ENCODE data around the gene FGF12.

The FGF12 gene

GRCh38 chr3:192352142-192352541, 375.2 kb downstream of the FGF12 start:
- no peak for DNase-seq (ENCODE audit: low read depth in 1 of 2, low spot score in 1 of 2)

- DNase-seq (ENCODE audit: low read depth in 1 of 2, low spot score in 1 of 2) = no peak
These were observed 375.9 kb downstream of the FGF12 start for GRCh38 chr3:192351441-192351840.

GRCh38 chr3:192340031-192340430, 387.3 kb downstream of the FGF12 start:
- no peak for DNase-seq (ENCODE audit: low read depth in 1 of 2, low spot score in 1 of 2)

- no peak for DNase-seq (ENCODE audit: low read depth in 1 of 2, low spot score in 1 of 2)
These were observed 388.1 kb downstream of the FGF12 start for GRCh38 chr3:192339214-192339613.

GRCh38 chr3:192336286-192336685, 391.1 kb downstream of the FGF12 start:
- DNase-seq (ENCODE audit: low read depth in 1 of 2, low spot score in 1 of 2) = no peak

- DNase-seq (ENCODE audit: low read depth in 1 of 2, low spot score in 1 of 2) = no peak
These were observed 394.7 kb downstream of the FGF12 start for GRCh38 chr3:192332386-192333291.

- no peak for DNase-seq (ENCODE audit: low read depth in 1 of 2, low spot score in 1 of 2)
These were observed 395.5 kb downstream of the FGF12 start for GRCh38 chr3:192331749-192332385.

- DNase-seq (ENCODE audit: low read depth in 1 of 2, low spot score in 1 of 2) = no peak
These were observed 400.7 kb downstream of the FGF12 start for GRCh38 chr3:192326656-192327055.

GRCh38 chr3:192317564-192317963, 409.8 kb downstream of the FGF12 start:
- no peak for DNase-seq (ENCODE audit: low read depth in 1 of 2, low spot score in 1 of 2)

GRCh38 chr3:192313605-192314004, 413.7 kb downstream of the FGF12 start:
- no peak for DNase-seq (ENCODE audit: low read depth in 1 of 2, low spot score in 1 of 2)

- DNase-seq (ENCODE audit: low read depth in 1 of 2, low spot score in 1 of 2) = no peak
These were observed 419.7 kb downstream of the FGF12 start for GRCh38 chr3:192307631-192308030.

GRCh38 chr3:192303235-192303634, 424.1 kb downstream of the FGF12 start:
- DNase-seq (ENCODE audit: low read depth in 1 of 2, low spot score in 1 of 2) = no peak

GRCh38 chr3:192302721-192303120, 424.6 kb downstream of the FGF12 start:
- no peak for DNase-seq (ENCODE audit: low read depth in 1 of 2, low spot score in 1 of 2)

- no peak for DNase-seq (ENCODE audit: low read depth in 1 of 2, low spot score in 1 of 2)
These were observed 427.4 kb downstream of the FGF12 start for GRCh38 chr3:192299921-192300320.

- DNase-seq (ENCODE audit: low read depth in 1 of 2, low spot score in 1 of 2) = no peak
These were observed 430.5 kb downstream of the FGF12 start for GRCh38 chr3:192296845-192297244.

GRCh38 chr3:192284443-192285072, 442.8 kb downstream of the FGF12 start:
- no peak for DNase-seq (ENCODE audit: low read depth in 1 of 2, low spot score in 1 of 2)

- no peak for DNase-seq (ENCODE audit: low read depth in 1 of 2, low spot score in 1 of 2)
These were observed 446.0 kb downstream of the FGF12 start for GRCh38 chr3:192281207-192281880.

- DNase-seq (ENCODE audit: low read depth in 1 of 2, low spot score in 1 of 2) = no peak
These were observed 447.7 kb downstream of the FGF12 start for GRCh38 chr3:192279664-192280063.

GRCh38 chr3:192277477-192277876, 449.9 kb downstream of the FGF12 start:
- no peak for DNase-seq (ENCODE audit: low read depth in 1 of 2, low spot score in 1 of 2)

- no peak for DNase-seq (ENCODE audit: low read depth in 1 of 2, low spot score in 1 of 2)
These were observed 451.5 kb downstream of the FGF12 start for GRCh38 chr3:192275741-192276355.

- no peak for DNase-seq (ENCODE audit: low read depth in 1 of 2, low spot score in 1 of 2)
These were observed 453.7 kb downstream of the FGF12 start for GRCh38 chr3:192273697-192274010.
